ENCODE data around the gene PLEKHG2.

The PLEKHG2 gene

GRCh38 chr19:39472746-39473442 lies 60.4 kb downstream of the PLEKHG2 start:
- Histone ChIP-seq H3K9me3 (replicated peaks in 1 of 11) (no peaks in the 10 kb centered on the region), H3K4me1 (peaks cover 0 to 22% (median 13%) of the 10 kb centered on the region in 10 experiments; a peak in 16 of 20 replicates), H3K36me3 (peaks cover 90 to 100% (median 98%) of the 10 kb centered on the region in 11 experiments), H3K9ac (peak overlapping the region in 1 of 11 experiments; percentile 23; a peak in 1 of 22 replicates), H4K20me1 (peaks cover 13 to 78% (median 65%) of the 10 kb centered on the region in 11 experiments; a peak in 20 of 22 replicates), H3K4me2 (no peak overlapping the region), H3K27ac (no peak overlapping the region), H3K27me3 (no peaks in the 10 kb centered on the region), H3K4me3 (no peak overlapping the region)
- no peak for TF ChIP-seq Cebpa-rat (IDR thresholded peaks at IDR 0.05)

DNA sequence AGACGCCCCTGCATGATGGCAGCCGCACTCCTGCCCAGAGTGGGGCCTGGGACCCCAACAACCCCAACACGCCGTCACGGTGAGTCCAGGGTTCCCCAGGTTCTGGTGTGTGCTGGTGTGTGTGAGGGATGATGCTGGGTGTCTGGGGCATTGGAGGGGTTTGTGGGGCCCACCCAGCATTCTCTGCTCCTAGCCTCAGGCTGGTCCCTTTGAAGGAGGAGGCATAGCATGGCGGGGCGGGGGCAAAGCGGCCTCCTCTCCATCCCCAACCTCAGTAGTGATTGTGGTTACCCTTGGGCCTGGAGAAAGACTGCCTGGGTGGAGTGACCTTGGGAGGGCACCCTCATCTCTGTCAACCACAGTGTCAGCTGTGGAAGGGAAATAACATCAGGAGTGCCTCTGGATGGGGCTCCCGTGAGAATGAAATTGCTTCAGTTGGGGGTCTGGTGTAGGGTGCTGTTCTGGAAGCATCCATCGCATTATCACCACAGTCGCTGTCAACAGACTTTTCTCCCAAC lies 61.0 kb downstream of the PLEKHG2 start:
- Histone ChIP-seq H3K9ac (0 out of 22 replicates have a peak overlapping the region, but pooled peaks of 1 of the 11 experiments have one; percentile 9), H3K36me3 (peaks cover 84 to 97% (median 91%) of the 10 kb centered on the region in 11 experiments), H3K27me3 (no peaks in the 10 kb centered on the region), H3K27ac (no peak overlapping the region), H3K4me2 (no peak overlapping the region), H3K9me3 (replicated peaks in 1 of 11) (no peaks in the 10 kb centered on the region), H3K4me1 (peaks cover 0 to 16% (median 7%) of the 10 kb centered on the region in 10 experiments; a peak in 16 of 20 replicates), H3K4me3 (no peak overlapping the region), H4K20me1 (peaks cover 13 to 72% (median 59%) of the 10 kb centered on the region in 11 experiments; a peak in 20 of 22 replicates)
- TF ChIP-seq Cebpa-rat (IDR thresholded peaks at IDR 0.05) = no peak

DNA sequence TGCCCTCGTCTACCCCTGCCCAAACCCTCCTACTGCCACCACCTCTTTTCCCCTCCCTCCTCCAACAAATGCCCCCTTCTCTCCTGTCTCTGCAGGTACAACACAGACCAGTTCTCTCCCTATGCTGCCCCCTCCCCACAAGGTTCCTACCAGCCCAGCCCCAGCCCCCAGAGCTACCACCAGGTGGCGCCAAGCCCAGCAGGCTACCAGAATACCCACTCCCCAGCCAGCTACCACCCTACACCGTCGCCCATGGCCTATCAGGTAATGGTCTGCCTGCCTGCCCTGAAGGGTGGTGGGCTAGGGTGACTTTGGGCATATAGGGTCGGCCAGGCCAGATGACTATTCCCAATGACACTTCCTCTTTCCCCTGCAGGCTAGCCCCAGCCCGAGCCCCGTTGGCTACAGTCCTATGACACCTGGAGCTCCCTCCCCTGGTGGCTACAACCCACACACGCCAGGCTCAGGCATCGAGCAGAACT lies 61.7 kb downstream of the PLEKHG2 start:
- Histone ChIP-seq H4K20me1 (peaks cover 8 to 66% (median 55%) of the 10 kb centered on the region in 11 experiments; a peak in 20 of 22 replicates), H3K27me3 (no peaks in the 10 kb centered on the region), H3K27ac (no peak overlapping the region), H3K36me3 (peaks cover 78 to 91% (median 85%) of the 10 kb centered on the region in 11 experiments), H3K4me2 (no peak overlapping the region), H3K4me3 (no peak overlapping the region), H3K9ac (no peak overlapping the region), H3K9me3 (replicated peaks in 1 of 11) (no peaks in the 10 kb centered on the region), H3K4me1 (peaks cover 0 to 9% (median 1%) of the 10 kb centered on the region in 10 experiments; a peak in 13 of 20 replicates)
- no peak for TF ChIP-seq Cebpa-rat (IDR thresholded peaks at IDR 0.05)

GRCh38 chr19:39475748-39476147 lies 63.3 kb downstream of the PLEKHG2 start:
- Histone ChIP-seq H3K27ac (no peak overlapping the region), H3K4me2 (no peak overlapping the region), H3K4me3 (no peak overlapping the region), H3K9ac (no peak overlapping the region), H3K9me3 (replicated peaks in 1 of 11) (no peaks in the 10 kb centered on the region), H4K20me1 (peaks cover 0 to 50% (median 39%) of the 10 kb centered on the region in 11 experiments; a peak in 19 of 22 replicates), H3K27me3 (no peaks in the 10 kb centered on the region), H3K4me1 (peaks cover 8 to 20% (median 13%) of the 10 kb centered on the region in 10 experiments), H3K36me3 (peaks cover 62 to 75% (median 69%) of the 10 kb centered on the region in 11 experiments)
- TF ChIP-seq Cebpa-rat (IDR thresholded peaks at IDR 0.05) = no peak

All from BLaER1 treated with 17β-estradiol and CSF1 and Interleukin-3, amounts not matched to agents 10 nM and 100 nM (cell line).